Measurements from ENCODE around the gene C3orf18.
A peak's percentile ranks its signal among the peaks of the same experiment; 100 is the strongest.

Gene C3orf18

GRCh38 chr3:50580683-50581458 is 13.3 kb upstream of the C3orf18 start:
- no peak for DNase-seq (ENCODE audit: low spot score)

- no peak for DNase-seq (ENCODE audit: low spot score)
These were observed 9.8 kb upstream of the C3orf18 start for GRCh38 chr3:50577348-50577747.

GRCh38 chr3:50575372-50575771 is 7.8 kb upstream of the C3orf18 start:
- peak; percentile 25 for DNase-seq (ENCODE audit: low spot score)

GRCh38 chr3:50574444-50574831 is 6.9 kb upstream of the C3orf18 start:
- no peak for DNase-seq (ENCODE audit: low spot score)

GRCh38 chr3:50573566-50574443 is 6.3 kb upstream of the C3orf18 start:
- no peak for DNase-seq (ENCODE audit: low spot score)

- DNase-seq (ENCODE audit: low spot score), result no peak
These were observed 5.3 kb upstream of the C3orf18 start for GRCh38 chr3:50572801-50573371.

- DNase-seq (ENCODE audit: low spot score), result peak; percentile 75
These were observed 4.6 kb upstream of the C3orf18 start for GRCh38 chr3:50572158-50572557.

- no peak for DNase-seq (ENCODE audit: low spot score)
These were observed 3.9 kb upstream of the C3orf18 start for GRCh38 chr3:50571486-50571885.

GRCh38 chr3:50570508-50571279 is 3.1 kb upstream of the C3orf18 start:
- no peak for DNase-seq (ENCODE audit: low spot score)

GRCh38 chr3:50568947-50569749 is 1.6 kb upstream of the C3orf18 start, which contains the start of gene HEMK1:
TSS of gene HEMK1 (plus strand) at chr3:50569522. CDS start at chr3:50571105, 1,583 bp downstream.
- peak; percentile 95 for DNase-seq (ENCODE audit: low spot score)

GRCh38 chr3:50567011-50567385 is 549 bp downstream of the C3orf18 start:
- no peak for DNase-seq (ENCODE audit: low spot score)

- DNase-seq (ENCODE audit: low spot score), result no peak
These were observed 3.2 kb downstream of the C3orf18 start for GRCh38 chr3:50564321-50564720.

- no peak for DNase-seq (ENCODE audit: low spot score)
These were observed 3.7 kb downstream of the C3orf18 start for GRCh38 chr3:50563867-50564266.

GRCh38 chr3:50562861-50563260 is 4.7 kb downstream of the C3orf18 start:
- DNase-seq (ENCODE audit: low spot score), result peak; percentile 33

- peak; percentile 73 for DNase-seq (ENCODE audit: low spot score)
These were observed 7.8 kb downstream of the C3orf18 start for GRCh38 chr3:50559702-50560101.

- no peak for DNase-seq (ENCODE audit: low spot score)
These were observed 9.6 kb downstream of the C3orf18 start for GRCh38 chr3:50557915-50558314.

- DNase-seq (ENCODE audit: low spot score), result no peak
These were observed 10.4 kb downstream of the C3orf18 start for GRCh38 chr3:50557106-50557505.

GRCh38 chr3:50554553-50554952 is 13.0 kb downstream of the C3orf18 start:
- DNase-seq (ENCODE audit: low spot score), result no peak

GRCh38 chr3:50552598-50552997 is 14.9 kb downstream of the C3orf18 start:
- no peak for DNase-seq (ENCODE audit: low spot score)

GRCh38 chr3:50551681-50552435 is 15.7 kb downstream of the C3orf18 start:
- DNase-seq (ENCODE audit: low spot score), result no peak
